Activated T-helper 1 cell treated with anti-CD3 and anti-CD28 coated beads, Interleukin-2, amount 50 U/mL, for 16 hours (primary cell): ENCODE results near the gene HEMGN.

Source experiments
- DNase-seq, 2 donors: peaks; one replicate each; pipeline ENCODE4 v3.0.0-alpha.2; 2020; ENCODE audit warnings: low read depth in 1 of 2, low spot score in 1 of 2

Gene HEMGN

DNA sequence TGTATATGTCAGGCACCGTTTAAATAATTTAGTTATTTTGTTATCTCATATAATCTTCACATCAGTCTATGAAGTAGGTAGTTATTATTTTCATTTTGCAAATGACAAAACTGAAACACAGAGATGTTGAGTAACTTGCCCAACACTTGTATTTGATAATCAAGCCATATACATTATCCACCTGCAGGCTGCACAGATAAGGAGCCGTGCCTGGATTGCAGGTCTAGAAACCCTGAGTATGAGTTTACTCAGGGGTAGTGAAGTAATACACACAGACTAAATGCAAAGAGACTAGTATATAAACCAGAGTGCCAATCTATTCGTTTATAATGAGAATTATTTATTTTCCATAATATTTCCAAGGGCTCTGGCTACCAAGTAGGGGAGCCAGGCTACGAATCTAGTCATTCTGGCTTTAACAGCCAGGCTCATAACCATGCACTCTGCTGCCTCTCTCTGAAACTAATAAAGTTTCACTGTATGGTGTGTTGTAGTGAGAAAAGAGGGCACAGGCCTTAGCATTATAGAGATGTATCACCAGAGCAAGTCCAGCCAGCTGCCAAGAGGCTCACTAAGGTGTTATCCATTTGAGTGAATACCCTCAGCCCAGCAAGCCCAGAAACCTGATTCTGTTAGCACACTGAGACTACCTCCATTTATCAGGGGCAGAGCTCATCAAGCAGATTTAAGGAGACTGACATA is 4.5 kb downstream of the HEMGN start:
- no peak for DNase-seq

DNA sequence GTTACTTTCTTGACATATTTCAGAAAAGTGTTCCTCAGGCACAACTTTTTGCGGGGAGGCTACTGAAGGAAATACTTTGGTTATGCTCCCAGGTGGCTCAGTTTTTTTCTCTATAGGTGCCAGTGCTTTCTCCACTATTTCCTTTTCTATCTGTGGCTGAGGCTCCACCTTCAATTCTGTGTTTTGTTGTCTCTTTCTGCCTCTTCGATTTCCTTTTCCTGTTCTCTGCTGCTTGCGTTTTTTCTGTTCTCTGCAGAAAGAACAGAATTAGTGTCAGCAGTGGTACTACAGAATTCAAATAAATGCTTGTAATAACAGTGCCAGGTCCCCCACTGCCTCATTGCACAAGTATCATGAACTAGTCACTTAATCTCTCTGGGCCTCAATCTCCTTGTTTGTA is 7.0 kb downstream of the HEMGN start:
- no peak for DNase-seq

GRCh38 chr9:97928986-97929604 is 8.9 kb downstream of the HEMGN start:
- DNase-seq, result no peak

DNA sequence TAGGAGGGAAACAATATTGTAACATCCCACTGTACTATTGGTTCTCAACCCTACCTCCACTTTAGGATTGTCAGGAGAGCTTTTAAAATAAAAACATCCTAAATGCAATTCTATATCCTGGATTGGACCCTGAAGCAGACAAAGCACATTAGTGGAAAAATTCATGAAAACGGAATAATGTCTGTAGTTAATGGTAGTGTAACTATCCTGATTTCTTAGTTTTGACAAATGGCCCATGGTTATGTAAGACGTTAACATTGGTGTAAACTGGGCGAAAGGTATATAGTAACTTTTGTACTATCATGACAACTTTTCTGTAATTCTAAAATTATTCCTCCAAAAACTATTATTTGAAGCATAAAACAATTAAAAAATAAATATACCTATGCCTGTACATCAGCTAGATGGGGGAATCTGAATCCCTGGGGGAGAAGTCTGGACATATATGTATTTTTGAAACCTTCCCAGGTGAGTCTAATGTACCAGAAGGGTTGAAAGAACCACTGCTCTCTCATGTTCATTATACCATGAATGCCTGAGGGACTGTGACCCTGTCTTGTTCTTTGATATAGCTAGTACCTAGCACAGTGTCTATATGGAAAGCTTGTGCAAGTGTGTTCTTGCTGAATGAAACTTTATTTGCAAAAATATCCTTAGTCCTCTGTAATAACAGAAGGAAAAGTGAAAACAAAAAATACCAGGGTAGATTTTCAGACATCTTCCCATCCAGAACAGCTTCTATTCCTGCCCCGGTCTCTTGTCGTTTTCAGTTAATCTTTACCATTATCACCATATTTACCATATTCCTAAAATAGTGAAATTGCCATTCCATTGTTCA is 12.3 kb downstream of the HEMGN start:
- DNase-seq, result no peak

GRCh38 chr9:97924386-97924785 is 13.6 kb downstream of the HEMGN start:
- no peak for DNase-seq

DNA sequence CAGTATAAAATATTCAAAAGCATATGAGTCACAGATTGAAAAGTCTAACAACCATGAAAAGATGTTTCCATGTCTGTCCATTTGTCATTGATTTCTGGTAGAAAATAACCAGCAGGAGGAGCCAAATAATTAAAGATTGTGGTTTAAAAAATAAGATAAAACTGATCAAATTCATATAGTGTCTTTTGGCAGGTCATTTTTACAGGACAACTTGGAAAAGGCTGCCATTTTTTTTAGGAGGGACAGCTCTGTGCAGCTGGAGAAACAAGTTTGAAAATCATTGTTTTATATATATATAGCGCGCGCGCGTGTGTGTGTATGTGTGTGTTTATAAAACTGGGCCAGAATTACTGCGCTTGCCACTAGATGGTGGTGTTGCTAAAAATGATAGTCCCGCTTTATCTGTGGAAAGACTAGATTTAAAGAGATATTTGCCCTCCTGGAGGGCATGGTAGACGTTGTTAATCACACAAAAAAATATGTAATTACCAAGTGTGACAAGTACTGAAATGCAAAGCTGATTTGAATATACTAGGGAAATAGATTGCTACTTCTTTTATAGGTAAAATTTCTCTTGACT is 14.4 kb downstream of the HEMGN start:
- DNase-seq, result peak; percentile 28 to 43

- peak; percentile 96 to 97 for DNase-seq
These were observed 15.8 kb downstream of the HEMGN start, which contains the start of gene TRMO for GRCh38 chr9:97921959-97922724. Gene TRMO, minus strand, starts transcription at chr9:97922500. Its CDS starts 7 bp downstream, at chr9:97922493.

DNA sequence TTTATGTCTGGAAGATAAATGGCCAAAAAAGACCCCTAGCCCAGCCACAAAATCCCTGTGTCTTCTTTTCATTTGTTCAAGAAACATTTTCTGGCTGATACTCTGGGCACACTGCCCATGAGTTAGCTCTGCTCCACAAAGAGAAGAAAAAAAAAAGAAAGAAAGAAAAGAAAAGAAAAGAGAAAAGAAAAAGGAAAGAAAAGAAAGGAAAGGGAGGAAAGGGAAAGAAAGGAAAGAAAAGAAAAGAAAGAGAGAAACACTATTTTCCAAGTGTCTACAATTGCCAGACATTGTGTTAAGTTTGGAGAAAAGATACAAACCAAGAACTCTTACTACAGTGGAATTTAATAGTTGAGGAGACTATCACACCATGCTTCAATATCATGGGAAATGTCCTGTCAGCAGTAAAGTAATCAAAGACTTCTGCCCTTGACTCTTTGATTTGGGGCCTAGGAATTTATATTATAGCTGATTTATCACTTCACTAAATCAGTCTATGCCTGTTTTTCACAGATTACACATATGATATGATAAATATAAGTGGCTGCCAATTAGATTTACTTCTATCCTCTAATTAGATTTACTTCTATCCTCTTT is 18.7 kb downstream of the HEMGN start:
- no peak for DNase-seq

- DNase-seq, result no peak
These were observed 19.4 kb downstream of the HEMGN start for GRCh38 chr9:97918611-97919010.

GRCh38 chr9:97911970-97912369 is 26.0 kb downstream of the HEMGN start:
- no peak for DNase-seq

- no peak for DNase-seq
These were observed 26.4 kb downstream of the HEMGN start for GRCh38 chr9:97911528-97911927.

DNA sequence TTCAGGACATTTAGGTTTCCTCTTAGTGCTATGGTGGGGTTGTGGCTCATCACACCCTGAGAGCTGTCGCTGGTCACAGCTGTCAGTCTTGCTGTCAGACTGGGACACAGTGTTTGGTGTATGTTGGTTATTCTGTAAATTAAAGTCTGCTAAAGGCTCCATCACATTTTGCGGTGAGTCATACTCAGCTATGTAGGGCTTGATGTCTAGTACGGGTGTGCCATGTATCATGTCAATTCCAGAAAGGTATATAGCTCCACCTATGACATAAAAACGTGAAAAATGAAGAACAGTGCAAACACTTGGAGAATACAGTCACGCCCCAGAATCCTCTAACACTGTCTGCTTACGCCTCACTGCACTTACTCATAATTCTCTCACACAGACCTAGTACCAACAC is 27.6 kb downstream of the HEMGN start:
- DNase-seq, result no peak

- DNase-seq, result no peak
These were observed 29.3 kb downstream of the HEMGN start for GRCh38 chr9:97908705-97909104.

GRCh38 chr9:97907632-97908031 is 30.3 kb downstream of the HEMGN start:
- DNase-seq, result no peak

GRCh38 chr9:97907046-97907445 is 30.9 kb downstream of the HEMGN start:
- peak in 1 of 2 donors; percentile 9 for DNase-seq

DNA sequence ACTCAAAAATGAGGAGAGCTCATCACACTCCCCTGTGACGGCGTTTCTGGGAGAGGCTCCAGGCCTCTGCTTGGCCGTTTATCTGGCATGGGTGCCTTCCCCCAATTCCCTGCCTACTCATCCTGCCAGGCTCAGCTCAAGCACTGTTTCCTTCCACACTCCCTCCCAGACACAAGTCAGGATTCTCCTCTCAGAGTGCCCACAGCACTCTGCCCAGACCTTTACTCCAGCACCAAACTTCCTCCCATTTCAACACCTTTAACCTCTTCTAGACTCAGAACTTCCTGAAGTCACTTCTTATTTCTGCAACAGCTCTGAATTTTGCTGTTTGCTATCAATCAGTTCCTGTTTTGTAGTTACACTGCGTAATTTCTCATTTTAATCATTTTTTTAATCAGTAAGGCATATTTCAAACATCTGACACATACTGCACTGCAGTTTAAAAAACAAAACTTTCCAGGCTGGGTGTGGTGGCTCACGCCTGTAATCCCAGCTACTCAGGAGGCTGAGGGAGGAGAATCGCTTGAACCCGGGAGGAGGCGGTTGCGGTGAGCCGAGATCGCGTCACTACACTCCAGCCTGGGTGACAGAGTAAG is 31.6 kb downstream of the HEMGN start:
- DNase-seq, result peak in 1 of 2 donors; percentile 31

DNA sequence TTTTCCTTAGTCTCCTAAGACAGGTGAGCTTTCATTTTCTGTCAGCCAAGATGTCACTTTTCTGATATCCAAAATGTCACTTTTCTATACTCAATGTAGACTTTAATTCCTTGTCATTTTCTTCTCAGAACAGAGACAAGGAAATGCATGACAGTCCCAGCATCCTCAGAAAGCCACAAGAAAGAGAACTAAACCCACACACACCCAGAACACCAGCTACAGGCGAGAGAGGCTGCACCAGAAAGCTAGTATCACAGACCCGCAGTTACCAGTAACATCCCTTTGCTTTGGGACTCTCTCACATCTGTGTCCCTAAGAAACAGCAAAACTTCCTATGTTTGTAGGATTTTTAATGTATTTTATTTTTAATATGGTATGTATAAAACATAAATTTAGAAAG is 32.7 kb downstream of the HEMGN start:
- DNase-seq, result peak; percentile 14 to 29

DNA sequence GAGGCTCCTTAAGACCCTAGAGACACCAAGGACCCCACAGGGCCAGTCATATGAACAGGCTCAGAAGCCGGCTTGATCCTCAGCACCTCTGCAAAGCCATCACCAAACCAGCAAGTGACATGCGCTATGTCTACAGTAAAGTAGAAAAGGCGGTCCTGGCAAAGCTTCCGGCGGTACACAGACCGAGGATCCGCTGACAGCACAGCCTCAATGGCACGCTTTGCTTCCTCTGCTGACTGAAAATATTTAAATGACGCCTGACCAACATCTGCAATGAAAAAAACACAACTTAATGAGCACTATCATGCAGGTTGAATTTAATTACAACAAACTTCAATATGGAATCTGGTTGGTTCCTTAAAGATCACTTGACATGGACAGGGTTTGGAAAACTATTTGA is 33.2 kb downstream of the HEMGN start:
- peak; percentile 15 to 29 for DNase-seq

- DNase-seq, result no peak
These were observed 34.8 kb downstream of the HEMGN start for GRCh38 chr9:97903177-97903576.
